ENCODE data around the gene TMEM200C. TPM values are rescaled to one million over a fixed set of nuclear protein-coding genes. Genes with fewer than 3 reads are reported as not detected.

Gene TMEM200C
- total and polyA plus RNA-seq, 9 of the 15 experiments (the other 6 are each of a cell fraction or from before 2014, with no cell fraction given): 0.04 TPM; not detected in 8

DNA sequence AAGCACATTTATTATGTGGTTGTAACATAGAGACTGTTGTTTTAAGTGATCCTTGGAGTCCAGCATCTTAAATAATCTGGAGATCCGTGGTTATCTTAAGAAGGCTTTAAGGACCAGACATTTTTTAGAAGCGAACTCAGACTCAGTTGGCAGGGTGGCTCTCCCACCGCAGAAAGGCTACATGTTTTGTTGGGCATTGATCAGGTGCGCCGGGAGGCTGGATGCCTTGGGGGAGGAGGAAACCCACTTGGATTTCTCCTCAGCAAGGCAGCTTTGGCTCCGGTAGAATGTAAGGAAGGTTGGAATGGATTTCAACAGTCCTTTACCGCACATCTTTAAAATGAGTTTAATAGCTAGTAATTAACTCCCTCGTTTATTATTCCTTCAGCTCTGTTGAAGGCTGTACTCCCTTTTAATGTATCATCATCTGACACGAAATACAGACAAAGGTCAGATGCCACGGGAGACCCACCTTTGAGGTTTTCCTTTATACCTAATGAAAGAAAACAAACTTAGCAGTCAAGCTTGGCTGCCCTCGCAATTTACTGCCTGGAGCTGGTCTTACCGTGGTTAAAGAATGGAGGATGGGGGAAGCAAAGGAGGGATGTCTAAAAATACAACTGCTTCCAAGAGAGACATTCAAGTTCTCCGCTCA, 1.2 kb downstream of the TMEM200C start:
- POLR2A ChIA-PET: interaction anchor here (0.7 kb wide), 1 partner anchor 15 kb away, joined by 3 read pairs; no protein-coding TSS in a partner anchor
- no peaks in the 10 kb centered on the region; a peak in 1 of 5 replicates for H3K27me3 ChIP-seq (ENCODE audit: control insufficient read depth in 2 of 2, insufficient read depth in 2 of 2, low read length in 2 of 2)
- intact Hi-C loops (cut with micrococcal nuclease): no loop called here

DNA sequence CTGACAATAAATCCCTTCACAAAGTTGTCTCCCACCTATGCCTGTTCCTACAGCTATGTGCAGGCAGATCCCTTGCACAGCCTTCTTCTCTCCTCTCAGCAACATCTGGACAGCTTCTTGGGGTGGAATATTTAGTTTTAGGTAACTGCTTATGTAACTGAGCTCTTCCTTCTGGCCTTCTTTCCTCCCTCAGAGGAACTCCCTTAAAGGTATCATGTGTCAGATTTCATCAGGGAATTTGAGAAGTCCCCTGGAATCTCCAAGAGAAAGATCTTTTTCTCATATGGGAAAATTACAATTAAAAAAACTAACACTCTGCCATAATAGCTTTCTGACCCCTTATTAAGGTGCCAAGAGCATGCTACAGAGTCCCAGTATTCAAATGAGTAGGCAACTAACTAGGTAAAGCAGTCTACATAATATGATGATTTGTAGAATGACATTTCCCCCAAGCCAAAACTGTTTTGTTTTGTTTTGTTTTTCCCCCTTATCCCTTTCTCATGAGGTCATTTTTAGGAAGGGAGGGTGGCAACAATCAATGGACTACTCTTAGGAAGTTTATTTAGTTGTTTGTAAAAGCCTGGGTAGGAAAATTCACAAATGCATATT, 2.4 kb downstream of the TMEM200C start:
- no peak overlapping the region for H3K27ac ChIP-seq (ENCODE audit: extremely low read depth, low read depth, low read length)
- H2AFZ ChIP-seq (ENCODE audit: low read depth, low read length): no peak overlapping the region
- H3K4me3 ChIP-seq: no peak overlapping the region
- ChIA-PET CTCF (ENCODE audit: low intra/inter-chr PET ratio) (no interaction called here), POLR2A (interaction anchor here (0.6 kb wide), 1 partner anchor 853 kb away, joined by 3 read pairs; no protein-coding TSS in a partner anchor)
- ATAC-seq (no peak), DNase-seq (ENCODE audit: extremely low read depth in 1 of 4, low spot score in 3 of 4) (no peak), FAIRE-seq (no peak)
- no peaks in the 10 kb centered on the region for H3K9me3 ChIP-seq (replicated peaks; ENCODE audit: control insufficient read depth, insufficient read depth, low read depth, low read length)
- intact Hi-C loops (cut with micrococcal nuclease) (no loop called here), in situ Hi-C loops (cut with MboI) (no loop called here)
- H3K9ac ChIP-seq (ENCODE audit: insufficient read depth in 1 of 2, low read depth in 2 of 2, low read length in 2 of 2): no peak overlapping the region
- H3K4me2 ChIP-seq (ENCODE audit: insufficient read depth, low read length): no peak overlapping the region
- BruUV-seq (replicated peaks): no TSS peak
- H4K20me1 ChIP-seq (replicated peaks; ENCODE audit: control insufficient read depth, insufficient read depth, low read length): no peaks in the 10 kb centered on the region
- H3K4me1 ChIP-seq (replicated peaks in 1 of 2; ENCODE audit: control insufficient read depth in 2 of 2, insufficient read depth in 2 of 2, low read length in 2 of 2): peaks cover 0 to 9% of the 10 kb centered on the region in 2 experiments; a peak in 1 of 5 replicates
- no peaks in the 10 kb centered on the region; a peak in 1 of 5 replicates for H3K27me3 ChIP-seq (ENCODE audit: control insufficient read depth in 2 of 2, insufficient read depth in 2 of 2, low read length in 2 of 2)
- no peaks in the 10 kb centered on the region for H3K9me1 ChIP-seq (ENCODE audit: control insufficient read depth, insufficient read depth, low read length)
- H3K79me2 ChIP-seq (ENCODE audit: control insufficient read depth, insufficient read depth, low read length): no peaks in the 10 kb centered on the region
- H3K36me3 ChIP-seq (ENCODE audit: control insufficient read depth, insufficient read depth, low read length): no peaks in the 10 kb centered on the region
- TF ChIP-seq SRSF7 (optimal IDR thresholded peaks at IDR 0.05; ENCODE audit: low read depth, low read length) (no peak), ATF1 (CRISPR knock-in tag; IDR thresholded peaks at IDR 0.05) (no peak), ATF1 (tag; IDR thresholded peaks at IDR 0.05) (no peak), PTTG1 (tag; IDR thresholded peaks at IDR 0.05; ENCODE audit: low read depth) (no peak), NFE2L1 (tag; IDR thresholded peaks at IDR 0.05; ENCODE audit: borderline replicate concordance, low read depth) (no peak), SMAD2 (IDR thresholded peaks at IDR 0.05; ENCODE audit: low read depth, low read length) (no peak), CBX2 (IDR thresholded peaks at IDR 0.05; ENCODE audit: insufficient read depth, low read length, poor library complexity, severe bottlenecking) (no peak), CCNT2 (IDR thresholded peaks at IDR 0.05; ENCODE audit: borderline replicate concordance, extremely low read depth, insufficient read length, low read depth, low read length) (no peak), MYC (IDR thresholded peaks at IDR 0.05; ENCODE audit: low read depth, low read length) (no peak), MYC (CRISPR knock-in tag; IDR thresholded peaks at IDR 0.05; ENCODE audit: borderline replicate concordance, low read depth) (no peak), ZNF324 (CRISPR knock-in tag; IDR thresholded peaks at IDR 0.05) (no peak), ZNF77 (CRISPR knock-in tag; IDR thresholded peaks at IDR 0.05) (no peak), ZSCAN32 (CRISPR knock-in tag; IDR thresholded peaks at IDR 0.05) (no peak), NFE2 (IDR thresholded peaks at IDR 0.05; ENCODE audit: low read depth) (no peak)
- TF ChIP-seq, protein P1, sequence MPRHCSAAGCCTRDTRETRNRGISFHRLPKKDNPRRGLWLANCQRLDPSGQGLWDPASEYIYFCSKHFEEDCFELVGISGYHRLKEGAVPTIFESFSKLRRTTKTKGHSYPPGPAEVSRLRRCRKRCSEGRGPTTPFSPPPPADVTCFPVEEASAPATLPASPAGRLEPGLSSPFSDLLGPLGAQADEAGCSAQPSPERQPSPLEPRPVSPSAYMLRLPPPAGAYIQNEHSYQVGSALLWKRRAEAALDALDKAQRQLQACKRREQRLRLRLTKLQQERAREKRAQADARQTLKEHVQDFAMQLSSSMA (CRISPR knock-in tag; IDR thresholded peaks at IDR 0.05): no peak

More for the DNA sequence above, 1.2 kb downstream of the TMEM200C start:
- BruUV-seq (replicated peaks): no TSS peak
- Histone ChIP-seq H4K20me1 (replicated peaks; ENCODE audit: control insufficient read depth, insufficient read depth, low read length) (no peaks in the 10 kb centered on the region), H3K79me2 (ENCODE audit: control insufficient read depth, insufficient read depth, low read length) (no peaks in the 10 kb centered on the region), H3K4me2 (ENCODE audit: insufficient read depth, low read length) (no peak overlapping the region), H3K9ac (ENCODE audit: insufficient read depth in 1 of 2, low read depth in 2 of 2, low read length in 2 of 2) (no peak overlapping the region), H3K36me3 (ENCODE audit: control insufficient read depth, insufficient read depth, low read length) (no peaks in the 10 kb centered on the region), H3K4me1 (replicated peaks in 1 of 2; ENCODE audit: control insufficient read depth in 2 of 2, insufficient read depth in 2 of 2, low read length in 2 of 2) (peaks cover 0 to 9% of the 10 kb centered on the region in 2 experiments; a peak in 1 of 5 replicates), H3K4me3 (no peak overlapping the region), H3K9me1 (ENCODE audit: control insufficient read depth, insufficient read depth, low read length) (no peaks in the 10 kb centered on the region), H3K27ac (ENCODE audit: extremely low read depth, low read depth, low read length) (no peak overlapping the region), H3K9me3 (replicated peaks; ENCODE audit: control insufficient read depth, insufficient read depth, low read depth, low read length) (no peaks in the 10 kb centered on the region), H2AFZ (ENCODE audit: low read depth, low read length) (no peak overlapping the region)
- no peak for DNase-seq (ENCODE audit: extremely low read depth in 1 of 4, low spot score in 3 of 4)
- 2% methylated on average over 13 of the region's 13 CpGs for WGBS (ENCODE audit: insufficient coverage, low coverage, missing lambda C conversion rate)
- CTCF ChIA-PET (ENCODE audit: low intra/inter-chr PET ratio): no interaction called here
- ATAC-seq: no peak
- in situ Hi-C loops (cut with MboI): no loop called here
- FAIRE-seq: no peak
- no peak for TF ChIP-seq ZC3H4 (CRISPR knock-in tag; IDR thresholded peaks at IDR 0.05; ENCODE audit: borderline replicate concordance)
- TF ChIP-seq NR2C2 (CRISPR knock-in tag; IDR thresholded peaks at IDR 0.05): no peak
- no peak for TF ChIP-seq NR2C2 (tag; IDR thresholded peaks at IDR 0.05)
